Measurements from ENCODE around the gene MCU. TPM values are rescaled to one million over a fixed set of nuclear protein-coding genes. Genes with fewer than 3 reads are reported as not detected.

Gene MCU
- total RNA-seq, 1 donor from 2014 or later, result 43.8 TPM

GRCh38 chr10:72841487-72841886, 149.5 kb downstream of the MCU start:
- DNase-seq (ENCODE audit: low spot score), result no peak

GRCh38 chr10:72842164-72842563, 150.2 kb downstream of the MCU start:
- no peak for DNase-seq (ENCODE audit: low spot score)

GRCh38 chr10:72846238-72846637, 154.3 kb downstream of the MCU start:
- no peak for DNase-seq (ENCODE audit: low spot score)

GRCh38 chr10:72847681-72848080, 155.7 kb downstream of the MCU start:
- DNase-seq (ENCODE audit: low spot score), result no peak

GRCh38 chr10:72850861-72851260, 158.9 kb downstream of the MCU start:
- no peak for DNase-seq (ENCODE audit: low spot score)

GRCh38 chr10:72851509-72851908, 159.6 kb downstream of the MCU start:
- DNase-seq (ENCODE audit: low spot score), result no peak

GRCh38 chr10:72852508-72852907, 160.6 kb downstream of the MCU start:
- DNase-seq (ENCODE audit: low spot score), result no peak

GRCh38 chr10:72855129-72855528, 163.2 kb downstream of the MCU start:
- DNase-seq (ENCODE audit: low spot score), result no peak

- no peak for DNase-seq (ENCODE audit: low spot score)
Observed at GRCh38 chr10:72855790-72856189, 163.8 kb downstream of the MCU start.

- DNase-seq (ENCODE audit: low spot score), result no peak
Observed at GRCh38 chr10:72858067-72858466, 166.1 kb downstream of the MCU start.

GRCh38 chr10:72862957-72863356, 171.0 kb downstream of the MCU start:
- DNase-seq (ENCODE audit: low spot score), result no peak

GRCh38 chr10:72875250-72876055, 183.5 kb downstream of the MCU start:
- DNase-seq (ENCODE audit: low spot score), result peak; percentile 30

- DNase-seq (ENCODE audit: low spot score), result no peak
Observed at GRCh38 chr10:72879245-72879644, 187.3 kb downstream of the MCU start.

- no peak for DNase-seq (ENCODE audit: low spot score)
Observed at GRCh38 chr10:72881291-72881690, 189.3 kb downstream of the MCU start.

- no peak for DNase-seq (ENCODE audit: low spot score)
Observed at GRCh38 chr10:72883861-72884260, 191.9 kb downstream of the MCU start.

GRCh38 chr10:72885953-72886352, 194.0 kb downstream of the MCU start:
- DNase-seq (ENCODE audit: low spot score), result no peak

GRCh38 chr10:72886621-72887020, 194.7 kb downstream of the MCU start:
- no peak for DNase-seq (ENCODE audit: low spot score)

- DNase-seq (ENCODE audit: low spot score), result peak; percentile 5
Observed at GRCh38 chr10:72887043-72887442, 195.1 kb downstream of the MCU start.

- no peak for DNase-seq (ENCODE audit: low spot score)
Observed at GRCh38 chr10:72888151-72888638, 196.3 kb downstream of the MCU start.

- DNase-seq (ENCODE audit: low spot score), result no peak
Observed at GRCh38 chr10:72889391-72889831, 197.5 kb downstream of the MCU start.

GRCh38 chr10:72890086-72890485, 198.1 kb downstream of the MCU start:
- no peak for DNase-seq (ENCODE audit: low spot score)

GRCh38 chr10:72893136-72893798, 201.3 kb downstream of the MCU start, which contains the start of gene OIT3:
OIT3 (plus strand) TSS chr10:72893739; CDS start chr10:72893799, 60 bp downstream.
- DNase-seq (ENCODE audit: low spot score), result no peak

Measured in umbilical cord (tissue), 2 donors.